Measurements from ENCODE around the gene APOBEC3G. TPM values are rescaled to one million over a fixed set of nuclear protein-coding genes. Genes with fewer than 3 reads are reported as not detected.

APOBEC3G gene
- total and polyA plus RNA-seq, 5 donors, result 6.2 to 9.4 (median 6.7) TPM

DNA sequence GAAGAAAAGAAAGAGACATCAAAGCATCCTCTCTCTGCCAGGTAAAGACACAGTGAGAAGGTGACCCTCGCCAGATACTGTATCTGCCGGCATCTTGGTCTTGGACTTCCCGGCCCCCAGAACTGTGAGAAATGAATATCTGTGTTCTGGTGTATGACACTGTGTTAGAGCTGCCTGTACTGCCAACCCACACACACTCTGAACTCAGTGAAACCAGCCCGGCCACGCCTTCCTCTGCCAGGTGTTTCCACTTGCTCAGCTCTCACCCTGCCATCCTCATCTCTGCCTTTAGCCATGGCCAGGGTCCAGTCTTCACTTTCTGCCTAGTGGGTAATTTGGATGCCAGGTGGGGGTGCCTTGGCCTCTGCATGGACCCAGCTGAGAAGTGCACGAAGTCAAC lies 51.4 kb downstream of the APOBEC3G start:
- ATAC-seq, result no peak
- intact Hi-C loops (cut with DNase I), result loop anchor here (5.0 to 10.0 kb wide), 5 partner anchors 114 to 354 kb away; partner anchors contain the start of gene APOBEC3C (in 1 of the 4)
- no peak overlapping the region for H3K27ac ChIP-seq (ENCODE audit: low read length)
- WGBS, result 95% methylated on average over 6 of the region's 6 CpGs
- H3K9me3 ChIP-seq (ENCODE audit: control insufficient read depth, low read length), result no peaks in the 10 kb centered on the region
- H3K4me1 ChIP-seq (ENCODE audit: control insufficient read depth, insufficient read depth, low read length), result peaks cover 5% of the 10 kb centered on the region
- no peak overlapping the region for H3K4me3 ChIP-seq (ENCODE audit: low read length)
- DNase-seq, result no peak
- no peaks in the 10 kb centered on the region for H3K27me3 ChIP-seq (ENCODE audit: control insufficient read depth, insufficient read depth)

DNA sequence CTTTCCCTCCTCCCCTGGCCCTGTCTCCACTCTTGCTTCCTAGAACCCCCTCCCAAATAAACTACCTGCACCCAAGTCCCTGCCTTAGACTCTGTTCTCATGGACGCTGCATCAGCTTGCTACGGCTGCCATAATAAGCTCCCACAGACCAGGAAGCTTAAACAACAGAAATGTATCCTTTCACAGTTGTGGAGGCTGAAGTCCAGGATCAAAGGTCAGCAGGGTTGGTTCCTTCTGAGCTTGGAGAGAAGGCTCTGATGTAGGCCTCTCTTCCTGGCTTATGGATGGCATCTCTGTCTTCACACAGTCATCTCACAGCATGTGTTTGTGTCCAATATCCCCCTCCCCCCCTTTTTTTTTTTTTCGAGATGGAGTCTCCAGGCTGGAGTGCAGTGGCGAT lies 52.0 kb downstream of the APOBEC3G start:
- Histone ChIP-seq H3K4me1 (ENCODE audit: control insufficient read depth, insufficient read depth, low read length) (peaks cover 5% of the 10 kb centered on the region), H3K9me3 (ENCODE audit: control insufficient read depth, low read length) (no peaks in the 10 kb centered on the region), H3K27me3 (ENCODE audit: control insufficient read depth, insufficient read depth) (no peaks in the 10 kb centered on the region), H3K27ac (ENCODE audit: low read length) (no peak overlapping the region), H3K4me3 (ENCODE audit: low read length) (no peak overlapping the region)
- intact Hi-C loops (cut with DNase I), result loop anchor here (5.0 to 10.0 kb wide), 5 partner anchors 114 to 354 kb away; partner anchors contain the start of gene APOBEC3C (in 1 of the 4)
- DNase-seq (no peak), ATAC-seq (no peak)
- WGBS, result 87% methylated on average over 4 of the region's 4 CpGs

DNA sequence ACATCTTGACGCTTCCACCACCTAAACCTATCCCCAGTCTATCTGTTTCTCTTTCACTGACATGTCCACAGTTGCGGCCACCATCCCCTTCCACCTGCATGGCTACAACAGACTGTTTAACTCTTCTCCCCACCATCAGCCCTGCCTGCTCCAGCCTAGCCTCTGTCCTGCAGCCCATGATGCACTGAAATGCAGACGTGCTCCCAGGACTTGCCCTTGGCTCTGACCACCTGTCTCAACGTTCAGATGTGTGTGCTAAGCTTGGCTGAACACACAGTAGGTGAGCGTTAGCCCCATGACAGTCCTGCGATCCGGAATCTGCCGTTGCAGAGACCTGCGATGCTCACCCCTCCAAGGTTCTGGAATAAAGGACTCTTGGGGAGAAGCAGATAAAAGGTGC lies 52.7 kb downstream of the APOBEC3G start:
- Histone ChIP-seq H3K4me1 (ENCODE audit: control insufficient read depth, insufficient read depth, low read length) (peaks cover 5% of the 10 kb centered on the region), H3K4me3 (ENCODE audit: low read length) (no peak overlapping the region), H3K9me3 (ENCODE audit: control insufficient read depth, low read length) (no peaks in the 10 kb centered on the region), H3K27me3 (ENCODE audit: control insufficient read depth, insufficient read depth) (no peaks in the 10 kb centered on the region), H3K27ac (ENCODE audit: low read length) (no peak overlapping the region)
- no peak for DNase-seq
- intact Hi-C loops (cut with DNase I), result loop anchor here (5.0 to 10.0 kb wide), 5 partner anchors 115 to 355 kb away; partner anchors contain the start of gene APOBEC3C (in 1 of the 4)
- ATAC-seq, result no peak
- 90% methylated on average over 9 of the region's 9 CpGs for WGBS

DNA sequence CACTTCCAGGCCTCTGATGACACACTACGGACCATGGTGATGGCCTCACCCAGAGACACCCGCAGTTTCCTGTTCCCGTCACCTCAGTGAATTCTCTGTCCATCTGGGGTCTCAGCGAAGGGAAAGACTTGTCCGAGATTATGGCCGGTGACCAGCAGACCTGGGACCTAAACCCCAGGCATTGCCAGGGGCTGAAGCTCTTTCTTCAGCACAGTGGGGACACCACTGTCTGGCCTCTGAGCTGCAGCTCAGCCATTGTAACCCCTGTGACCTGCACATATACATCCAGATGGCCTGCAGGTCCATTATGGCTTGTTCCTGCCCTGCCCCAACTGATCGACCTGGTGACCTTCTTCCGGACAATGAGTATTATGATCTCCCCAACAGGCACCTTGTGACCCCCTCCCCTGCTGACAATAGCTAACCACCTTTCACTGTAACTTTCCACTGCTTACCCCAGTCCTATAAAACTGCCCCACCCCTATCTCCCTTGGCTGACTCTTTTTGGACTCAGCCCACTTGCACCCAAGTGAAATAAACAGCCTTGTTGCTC lies 53.2 kb downstream of the APOBEC3G start:
- no peaks in the 10 kb centered on the region for H3K9me3 ChIP-seq (ENCODE audit: control insufficient read depth, low read length)
- WGBS, result 88% methylated on average over 8 of the region's 8 CpGs
- no peaks in the 10 kb centered on the region for H3K27me3 ChIP-seq (ENCODE audit: control insufficient read depth, insufficient read depth)
- H3K4me1 ChIP-seq (ENCODE audit: control insufficient read depth, insufficient read depth, low read length), result peaks cover 5% of the 10 kb centered on the region
- H3K4me3 ChIP-seq (ENCODE audit: low read length), result no peak overlapping the region
- ATAC-seq, result no peak
- no peak for DNase-seq
- intact Hi-C loops (cut with DNase I), result no loop called here
- H3K27ac ChIP-seq (ENCODE audit: low read length), result no peak overlapping the region

DNA sequence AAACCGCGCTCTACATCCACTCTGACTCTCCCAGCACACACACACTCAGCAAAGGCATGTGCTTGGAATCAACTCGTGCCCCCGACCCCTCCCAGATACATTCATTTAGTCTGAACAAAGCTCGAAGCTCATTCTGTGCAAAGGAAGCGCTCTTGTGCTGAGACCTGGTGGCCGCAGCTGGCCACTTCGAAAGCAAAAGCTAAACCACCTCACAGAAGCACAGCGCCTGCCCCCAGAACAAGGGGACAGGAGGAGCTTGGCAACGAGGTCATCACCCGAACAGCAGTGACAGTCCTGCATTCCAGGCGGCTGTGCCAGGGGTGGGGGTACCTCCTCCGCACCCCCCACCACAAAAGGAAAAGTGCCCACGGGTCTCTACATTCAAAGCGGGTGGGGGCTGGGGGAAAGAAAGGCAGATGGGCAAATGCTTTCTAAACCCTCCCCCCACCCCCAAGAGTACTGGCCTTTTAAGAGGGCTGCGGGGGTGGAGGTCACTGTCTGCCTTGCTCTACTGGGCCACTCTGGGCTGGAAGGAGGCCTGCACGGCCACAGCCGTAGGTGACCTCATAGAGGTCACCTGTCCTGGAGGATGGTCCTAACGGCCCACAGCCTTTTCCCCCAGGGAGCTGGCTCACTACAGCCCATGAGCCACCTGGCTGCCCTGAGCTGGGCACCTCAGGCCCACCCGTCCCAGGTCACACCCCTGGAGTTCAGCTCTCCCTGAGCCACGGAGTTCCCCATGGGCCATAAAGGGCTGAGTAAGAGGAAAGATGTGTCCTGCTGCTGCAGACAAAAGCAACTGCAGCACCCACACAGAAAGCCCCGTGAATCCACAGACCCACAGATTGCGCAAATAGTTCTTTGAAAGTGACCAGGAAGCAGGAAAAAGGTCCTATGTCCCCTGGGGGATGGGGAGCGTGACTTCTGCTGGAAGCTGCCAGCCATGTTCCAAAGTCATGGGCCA lies 54.1 kb downstream of the APOBEC3G start:
- ATAC-seq (no peak), DNase-seq (no peak)
- Histone ChIP-seq H3K4me3 (ENCODE audit: low read length) (no peak overlapping the region), H3K4me1 (ENCODE audit: control insufficient read depth, insufficient read depth, low read length) (peaks cover 5% of the 10 kb centered on the region), H3K27me3 (ENCODE audit: control insufficient read depth, insufficient read depth) (no peaks in the 10 kb centered on the region), H3K27ac (ENCODE audit: low read length) (no peak overlapping the region), H3K9me3 (ENCODE audit: control insufficient read depth, low read length) (no peaks in the 10 kb centered on the region)
- intact Hi-C loops (cut with DNase I), result no loop called here
- WGBS, result 45% methylated on average over 24 of the region's 24 CpGs

DNA sequence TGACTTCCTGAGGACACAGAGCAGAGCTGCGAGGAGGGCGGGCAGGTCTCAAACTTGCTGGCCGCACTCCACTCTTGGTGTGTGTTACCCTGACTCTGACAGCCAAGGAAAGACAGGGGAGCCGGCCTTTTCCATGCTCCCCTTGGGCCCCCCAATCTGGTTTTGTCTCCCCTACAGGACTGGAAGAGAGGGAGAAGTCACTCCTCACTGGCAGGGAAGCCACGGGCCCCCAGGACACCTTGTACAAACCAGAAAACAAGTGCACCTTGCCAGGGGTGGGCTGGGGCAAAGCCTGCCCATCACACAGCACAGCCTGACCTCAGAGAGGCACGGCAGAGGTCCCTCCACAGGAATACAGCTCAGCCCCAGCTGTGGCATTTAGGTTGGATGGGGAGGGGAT lies 55.2 kb downstream of the APOBEC3G start:
- H3K4me1 ChIP-seq (ENCODE audit: control insufficient read depth, insufficient read depth, low read length), result peaks cover 5% of the 10 kb centered on the region
- H3K9me3 ChIP-seq (ENCODE audit: control insufficient read depth, low read length), result no peaks in the 10 kb centered on the region
- no peak for DNase-seq

DNA sequence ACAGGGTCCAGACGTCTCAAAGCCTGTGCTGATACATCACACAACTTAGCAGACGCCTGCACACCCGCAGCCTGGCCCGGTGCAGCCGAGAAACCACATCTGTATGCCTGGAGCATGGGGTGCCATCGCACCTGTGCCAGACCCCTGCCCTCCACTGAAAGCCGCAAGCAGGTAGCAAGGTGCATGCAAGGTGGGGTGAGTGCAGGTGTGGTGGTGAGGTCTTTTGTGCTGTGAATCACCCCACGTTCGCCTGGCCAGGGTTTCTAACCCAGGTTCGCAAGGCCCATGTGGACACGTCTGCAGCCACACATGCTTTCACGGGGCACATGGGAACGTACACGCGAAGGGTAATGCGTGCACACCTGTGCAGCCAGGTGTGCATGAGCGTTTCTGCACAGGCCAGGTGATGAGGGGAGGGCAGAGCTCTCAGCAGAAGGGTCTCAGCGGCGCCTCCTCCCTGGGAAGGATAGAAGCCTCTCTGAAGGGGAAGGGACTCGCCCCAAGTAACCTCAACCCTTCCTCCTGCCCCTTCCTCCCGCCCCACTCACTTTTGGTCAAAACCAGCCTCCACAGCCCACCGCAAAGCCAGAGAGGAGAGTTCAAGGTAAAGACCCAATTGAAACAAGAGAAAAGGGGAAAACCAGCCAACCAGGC lies 55.9 kb downstream of the APOBEC3G start:
- no peak for ATAC-seq
- H3K27me3 ChIP-seq (ENCODE audit: control insufficient read depth, insufficient read depth), result no peaks in the 10 kb centered on the region
- intact Hi-C loops (cut with DNase I), result no loop called here
- peaks cover 5% of the 10 kb centered on the region for H3K4me1 ChIP-seq (ENCODE audit: control insufficient read depth, insufficient read depth, low read length)
- no peak overlapping the region for H3K27ac ChIP-seq (ENCODE audit: low read length)
- no peak overlapping the region for H3K4me3 ChIP-seq (ENCODE audit: low read length)
- H3K9me3 ChIP-seq (ENCODE audit: control insufficient read depth, low read length), result no peaks in the 10 kb centered on the region
- no peak for DNase-seq
- WGBS, result 92% methylated on average over 22 of the region's 22 CpGs

More for the DNA sequence above, 55.2 kb downstream of the APOBEC3G start:
- Histone ChIP-seq H3K27ac (ENCODE audit: low read length) (no peak overlapping the region), H3K27me3 (ENCODE audit: control insufficient read depth, insufficient read depth) (no peaks in the 10 kb centered on the region), H3K4me3 (ENCODE audit: low read length) (no peak overlapping the region)
- 89% methylated on average over 6 of the region's 6 CpGs for WGBS
- no peak for ATAC-seq
- intact Hi-C loops (cut with DNase I), result no loop called here

DNA sequence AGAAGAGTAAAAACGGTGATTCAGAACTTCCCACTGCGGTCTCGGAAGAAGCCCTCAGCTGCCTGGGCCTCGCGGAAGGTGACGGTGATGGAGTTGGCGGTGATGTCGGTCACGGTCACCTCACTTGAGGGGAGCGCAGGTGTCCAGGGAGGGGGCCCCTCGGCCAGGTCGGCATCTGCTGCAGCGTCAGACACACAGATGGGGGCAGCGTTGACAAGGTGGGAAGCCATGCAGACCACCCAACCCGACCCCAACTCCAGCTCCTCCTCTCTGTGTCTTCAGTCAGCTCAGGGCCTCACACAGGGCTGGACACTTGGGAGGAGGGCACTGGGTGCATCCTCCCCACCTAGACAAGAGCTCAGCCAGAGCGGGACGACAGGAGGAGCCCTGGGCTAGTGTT lies 56.8 kb downstream of the APOBEC3G start:
- no peaks in the 10 kb centered on the region for H3K27me3 ChIP-seq (ENCODE audit: control insufficient read depth, insufficient read depth)
- intact Hi-C loops (cut with DNase I), result no loop called here
- WGBS, result 86% methylated on average over 17 of the region's 17 CpGs

DNA sequence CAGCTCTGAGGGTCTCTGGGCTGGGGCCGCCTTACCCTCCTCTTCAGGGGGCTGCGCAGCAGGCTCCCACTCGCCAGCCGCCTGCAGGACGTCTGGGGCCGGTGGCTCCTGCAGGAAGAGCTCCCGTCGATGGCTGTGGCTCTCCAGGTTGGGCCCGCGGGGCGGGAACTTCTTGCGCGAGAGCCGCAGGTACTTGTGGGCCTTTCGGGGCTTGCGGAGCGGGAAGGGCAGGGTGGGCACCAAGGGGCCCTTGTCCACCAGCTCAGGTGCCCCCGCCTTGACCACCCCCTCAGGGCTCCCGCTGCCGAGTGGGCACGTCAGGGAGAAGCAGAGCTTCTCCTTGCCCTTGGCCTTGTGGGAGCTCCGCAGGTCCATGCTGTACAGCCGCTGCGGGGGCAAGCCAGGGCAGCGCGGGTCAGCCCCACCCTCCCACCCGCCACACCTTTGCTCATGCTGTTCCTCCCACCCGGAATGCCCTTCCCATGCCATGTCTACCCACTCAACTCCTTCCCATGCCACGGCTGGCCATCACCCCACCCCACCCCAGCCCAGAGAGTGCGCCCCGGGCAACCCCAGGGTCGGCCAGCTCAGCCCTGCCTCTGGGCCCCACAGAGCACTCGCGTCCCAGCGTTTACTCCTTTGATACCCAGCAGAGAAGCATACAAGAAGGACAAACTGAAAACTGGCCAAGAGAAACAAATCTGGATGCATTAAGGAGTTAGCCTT lies 57.5 kb downstream of the APOBEC3G start:
- peaks cover 5% of the 10 kb centered on the region for H3K4me1 ChIP-seq (ENCODE audit: control insufficient read depth, insufficient read depth, low read length)
- 89% methylated on average over 35 of the region's 35 CpGs for WGBS
- ATAC-seq (no peak), DNase-seq (no peak)
- no peak overlapping the region for H3K4me3 ChIP-seq (ENCODE audit: low read length)
- H3K27me3 ChIP-seq (ENCODE audit: control insufficient read depth, insufficient read depth), result no peaks in the 10 kb centered on the region
- no peaks in the 10 kb centered on the region for H3K9me3 ChIP-seq (ENCODE audit: control insufficient read depth, low read length)
- intact Hi-C loops (cut with DNase I), result no loop called here
- H3K27ac ChIP-seq (ENCODE audit: low read length), result no peak overlapping the region

More for the DNA sequence above, 56.8 kb downstream of the APOBEC3G start:
- no peak for ATAC-seq
- Histone ChIP-seq H3K4me3 (ENCODE audit: low read length) (no peak overlapping the region), H3K27ac (ENCODE audit: low read length) (no peak overlapping the region), H3K4me1 (ENCODE audit: control insufficient read depth, insufficient read depth, low read length) (peaks cover 5% of the 10 kb centered on the region), H3K9me3 (ENCODE audit: control insufficient read depth, low read length) (no peaks in the 10 kb centered on the region)
- no peak for DNase-seq

DNA sequence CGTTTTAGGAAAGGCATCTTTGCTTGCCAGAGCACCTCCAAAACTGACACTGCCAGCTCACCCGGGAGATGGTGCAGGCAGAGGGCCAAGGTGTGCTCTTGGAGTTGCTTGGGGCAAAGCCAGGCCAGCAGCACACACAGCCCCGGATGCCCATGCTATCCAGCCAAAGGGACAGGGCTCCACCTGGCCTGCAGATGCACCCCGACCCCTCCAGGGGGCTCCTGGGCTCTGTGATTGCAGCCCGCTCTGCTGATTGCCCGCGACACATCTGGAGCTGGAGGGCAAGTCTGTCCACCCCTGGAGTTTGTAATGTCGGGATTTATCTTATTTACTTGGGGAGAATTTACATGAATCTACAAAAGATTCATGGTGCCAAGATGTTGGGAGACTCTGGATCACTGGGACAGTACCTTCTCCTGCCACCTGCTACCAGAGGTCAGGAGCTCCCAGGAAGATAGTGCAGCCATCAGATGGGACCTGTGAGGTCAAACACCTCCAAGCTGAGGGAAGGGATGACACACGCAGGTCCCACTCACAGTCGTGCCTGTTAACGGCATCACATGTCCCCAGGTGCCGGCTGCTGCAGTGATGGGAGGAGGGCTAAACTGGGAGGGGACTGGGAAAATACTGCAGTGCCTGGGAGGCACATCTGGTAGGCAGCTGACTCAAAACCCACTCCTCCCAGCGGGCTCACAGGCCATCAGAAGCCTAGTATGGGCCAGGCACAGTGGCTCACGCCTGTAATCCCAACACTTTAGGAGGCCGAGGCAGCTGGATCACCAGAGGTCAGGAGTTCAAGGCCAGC lies 58.2 kb downstream of the APOBEC3G start:
- peaks cover 5% of the 10 kb centered on the region for H3K4me1 ChIP-seq (ENCODE audit: control insufficient read depth, insufficient read depth, low read length)
- no peaks in the 10 kb centered on the region for H3K9me3 ChIP-seq (ENCODE audit: control insufficient read depth, low read length)
- no peaks in the 10 kb centered on the region for H3K27me3 ChIP-seq (ENCODE audit: control insufficient read depth, insufficient read depth)
- intact Hi-C loops (cut with DNase I), result no loop called here
- peak in 2 of 3 donors; percentile 74 to 81 for DNase-seq
- H3K27ac ChIP-seq (ENCODE audit: low read length), result no peak overlapping the region
- H3K4me3 ChIP-seq (ENCODE audit: low read length), result no peak overlapping the region
- 50% methylated on average over 15 of the region's 15 CpGs for WGBS
- peak; percentile 50 to 61 for ATAC-seq
